GM12874 (cell line): ENCODE data around the gene URB1.

Source experiments
- TF ChIP-seq, protein P1 (sequence below): IDR thresholded peaks from 2 replicates; pipeline ENCODE4 v1.5.1; 2011; ENCODE audit warnings: low read depth, mild to moderate bottlenecking, control low read depth, low read length, moderate library complexity; ENCODE audit not compliant: insufficient read depth

URB1 gene

DNA sequence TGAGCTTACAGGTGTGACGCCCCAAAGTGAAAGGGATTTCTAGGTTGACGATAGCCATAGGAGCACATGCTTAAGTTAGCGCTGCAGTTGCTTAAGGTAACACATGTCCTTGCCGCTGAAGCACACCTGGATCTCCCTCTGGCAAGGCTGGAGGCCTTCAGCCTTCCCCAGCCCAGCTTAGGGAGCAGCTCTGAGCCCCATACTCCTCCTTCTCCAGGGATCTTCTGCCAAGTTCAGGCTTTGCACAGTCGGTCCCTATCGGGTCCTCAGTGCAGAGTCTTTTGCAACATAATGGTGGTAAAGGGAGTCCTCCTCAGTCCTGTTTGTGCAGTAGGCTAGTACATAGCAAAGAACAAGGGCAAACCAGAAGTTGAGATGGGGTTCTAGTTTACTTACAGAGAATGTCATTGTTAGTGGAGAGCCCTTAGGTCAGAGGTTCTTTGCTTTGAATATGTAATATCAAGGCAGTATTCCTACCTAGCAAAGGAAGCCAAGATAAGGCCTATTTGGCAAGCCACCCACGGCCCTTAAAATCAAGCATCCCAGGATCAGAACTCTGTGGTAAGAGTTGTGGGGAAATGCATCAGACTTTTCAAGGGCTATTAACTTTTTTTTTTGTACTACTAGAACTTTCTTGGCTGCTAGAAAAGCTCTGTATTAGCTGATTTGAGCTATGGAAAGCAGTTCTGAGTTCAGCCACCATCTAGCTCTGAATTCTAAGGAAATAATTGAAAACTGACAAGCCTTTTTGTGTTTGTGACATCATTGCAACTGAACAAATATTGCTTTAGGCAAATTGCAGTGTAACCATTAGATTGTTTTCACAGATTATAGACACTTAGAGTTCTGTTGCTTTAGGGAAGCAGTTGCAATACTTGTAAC is 21.1 kb upstream of the URB1 start:
- TF ChIP-seq, protein P1, sequence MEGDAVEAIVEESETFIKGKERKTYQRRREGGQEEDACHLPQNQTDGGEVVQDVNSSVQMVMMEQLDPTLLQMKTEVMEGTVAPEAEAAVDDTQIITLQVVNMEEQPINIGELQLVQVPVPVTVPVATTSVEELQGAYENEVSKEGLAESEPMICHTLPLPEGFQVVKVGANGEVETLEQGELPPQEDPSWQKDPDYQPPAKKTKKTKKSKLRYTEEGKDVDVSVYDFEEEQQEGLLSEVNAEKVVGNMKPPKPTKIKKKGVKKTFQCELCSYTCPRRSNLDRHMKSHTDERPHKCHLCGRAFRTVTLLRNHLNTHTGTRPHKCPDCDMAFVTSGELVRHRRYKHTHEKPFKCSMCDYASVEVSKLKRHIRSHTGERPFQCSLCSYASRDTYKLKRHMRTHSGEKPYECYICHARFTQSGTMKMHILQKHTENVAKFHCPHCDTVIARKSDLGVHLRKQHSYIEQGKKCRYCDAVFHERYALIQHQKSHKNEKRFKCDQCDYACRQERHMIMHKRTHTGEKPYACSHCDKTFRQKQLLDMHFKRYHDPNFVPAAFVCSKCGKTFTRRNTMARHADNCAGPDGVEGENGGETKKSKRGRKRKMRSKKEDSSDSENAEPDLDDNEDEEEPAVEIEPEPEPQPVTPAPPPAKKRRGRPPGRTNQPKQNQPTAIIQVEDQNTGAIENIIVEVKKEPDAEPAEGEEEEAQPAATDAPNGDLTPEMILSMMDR: no peak

DNA sequence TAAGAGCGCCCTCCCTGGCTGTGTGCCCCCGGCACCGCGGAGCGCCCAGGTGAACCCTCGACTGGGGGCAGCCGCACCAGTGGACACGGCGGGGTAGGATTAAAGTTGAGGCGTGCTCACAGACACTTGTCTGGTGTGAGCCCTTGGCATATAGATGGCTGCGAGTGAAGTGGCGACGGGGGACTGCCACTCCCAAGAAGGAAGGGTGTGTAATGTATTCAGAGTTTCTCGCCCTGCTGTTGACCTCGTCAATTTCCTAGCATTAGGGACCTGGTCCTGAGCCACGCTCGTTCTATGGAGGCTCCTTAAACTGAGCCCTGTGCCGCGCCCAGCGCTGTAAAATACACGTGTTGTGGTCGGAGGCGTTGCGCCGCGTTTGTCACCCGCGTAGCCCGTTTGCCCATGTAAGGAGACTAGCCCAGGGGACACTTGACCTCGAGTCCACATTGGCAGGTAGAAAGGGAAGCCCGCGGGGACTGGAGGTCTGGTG is 20.2 kb upstream of the URB1 start:
- TF ChIP-seq, protein P1: no peak

DNA sequence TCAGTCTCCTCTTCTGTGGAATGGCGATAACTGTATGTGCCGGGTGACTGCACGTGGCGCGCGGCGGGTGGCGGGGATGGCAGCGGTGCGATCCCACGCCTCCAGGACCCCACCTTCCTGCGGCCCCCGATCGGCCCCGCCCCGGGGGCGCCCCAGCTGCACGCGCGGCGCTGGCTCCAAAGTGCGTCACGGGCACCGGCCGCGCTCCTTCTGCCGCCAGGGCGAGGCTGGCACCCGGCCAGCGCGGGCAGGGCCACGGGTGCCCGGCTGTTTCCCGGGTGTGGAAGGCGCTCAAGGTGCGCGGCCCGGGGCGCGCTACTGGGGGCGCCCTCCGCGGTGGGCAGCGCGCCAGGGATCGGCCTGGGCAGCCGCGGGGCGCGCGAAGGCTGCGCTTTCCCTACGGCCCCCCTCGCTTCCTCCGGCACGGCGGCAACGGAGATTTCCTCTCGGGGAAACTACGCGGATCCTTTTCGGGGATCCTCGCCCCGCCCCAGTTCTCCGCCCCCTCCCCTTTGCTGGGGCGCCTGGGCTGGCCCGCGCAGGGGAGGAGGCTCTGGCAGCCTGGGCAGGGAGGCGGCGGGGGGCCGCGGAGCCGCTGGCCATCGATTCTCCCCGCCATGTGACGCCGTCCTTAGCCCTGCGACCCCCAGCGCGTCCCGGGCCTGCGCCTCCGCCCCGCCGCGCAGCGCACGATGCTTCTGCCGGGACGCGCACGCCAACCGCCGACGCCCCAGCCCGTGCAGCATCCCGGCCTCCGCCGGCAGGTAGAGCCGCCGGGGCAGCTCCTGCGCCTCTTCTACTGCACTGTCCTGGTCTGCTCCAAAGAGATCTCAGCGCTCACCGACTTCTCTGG is 19.6 kb upstream of the URB1 start, which contains the start of gene EVA1C:
Gene EVA1C (plus strand): TSS at position 545 of the 853 bp plus-strand sequence. CDS start 148 bp downstream, at position 693.
- TF ChIP-seq, protein P1: no peak

DNA sequence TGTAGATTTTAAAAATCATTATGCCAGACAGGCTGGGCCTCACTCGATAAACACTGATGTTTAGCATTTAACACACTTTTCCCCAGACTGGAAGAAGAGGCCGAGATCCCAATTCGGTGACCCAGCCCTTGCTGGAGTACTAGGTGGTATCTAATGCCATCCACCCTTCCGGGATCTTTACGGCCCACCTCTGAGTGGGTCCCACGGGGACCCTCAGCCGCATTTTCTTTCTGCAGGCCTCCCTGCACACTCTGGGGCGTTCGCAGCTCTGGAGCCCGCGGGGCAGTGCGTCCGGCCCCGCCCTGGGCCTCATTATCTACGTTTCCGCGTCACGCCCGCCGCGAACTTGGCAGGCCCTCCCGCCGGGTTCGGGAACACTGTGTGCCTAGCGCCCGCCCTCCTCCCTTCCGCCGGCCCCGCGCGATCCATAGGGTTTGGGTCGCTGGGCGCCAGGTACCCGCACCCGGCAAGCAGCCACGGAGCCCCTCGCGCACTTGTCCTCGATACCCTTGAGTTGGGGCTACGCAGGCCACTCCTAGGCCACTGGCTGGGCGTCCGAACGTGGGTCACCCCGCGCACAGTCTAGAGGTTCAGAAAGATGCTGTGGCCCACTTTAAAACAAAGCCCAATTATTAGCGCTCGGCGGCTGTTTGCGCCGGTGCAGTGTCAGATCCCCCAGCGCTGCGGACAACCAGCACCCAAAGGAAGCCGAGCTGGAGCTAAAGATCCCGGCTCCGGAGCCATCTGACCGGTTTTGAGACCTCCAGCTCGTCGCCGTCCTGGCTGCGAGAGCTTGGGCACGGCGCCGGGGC is 18.7 kb upstream of the URB1 start:
- TF ChIP-seq, protein P1: no peak

DNA sequence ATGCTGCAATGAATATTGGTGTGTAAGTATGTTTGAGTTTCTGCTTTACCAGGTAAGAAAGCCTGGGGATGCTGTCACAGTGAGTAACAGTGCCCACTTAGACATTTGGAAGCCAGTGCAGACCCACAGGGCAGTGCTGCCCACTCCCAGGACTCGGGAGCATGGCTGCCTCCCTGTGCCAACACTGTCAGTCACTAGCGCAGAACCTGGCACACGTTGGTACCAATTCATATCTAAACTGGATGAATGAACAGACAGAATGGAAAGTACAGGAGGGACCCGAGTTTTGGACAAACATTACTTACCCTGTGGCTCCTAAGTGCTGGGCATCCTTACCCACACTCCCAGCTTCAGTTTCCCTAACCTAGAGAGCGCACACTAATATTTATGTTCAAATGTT is 18.1 kb upstream of the URB1 start:
- TF ChIP-seq, protein P1: no peak

DNA sequence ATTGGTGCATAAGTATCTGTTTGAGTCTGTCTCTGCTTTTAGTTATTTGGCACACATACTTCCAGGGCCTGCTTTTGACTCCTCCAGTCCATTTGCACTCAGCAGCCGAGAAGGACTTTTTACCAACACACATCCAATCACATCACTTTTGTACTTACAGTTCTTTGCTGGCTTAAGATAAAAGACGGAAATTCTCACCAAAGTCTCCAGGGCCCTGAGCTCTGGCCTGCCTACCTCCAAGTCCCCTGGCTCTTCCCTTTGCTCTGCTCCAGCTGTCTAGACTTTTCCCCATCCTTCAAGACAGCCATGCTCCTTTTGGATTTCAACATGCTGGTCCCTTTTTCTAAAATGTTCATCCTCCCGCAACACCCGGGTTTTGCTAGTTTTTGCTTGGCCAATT is 17.5 kb upstream of the URB1 start:
- TF ChIP-seq, protein P1: no peak
